Stimulated activated naive CD4-positive, alpha-beta T cell (primary cell): ENCODE results near the gene DCP1A.
A peak's percentile ranks its signal among the peaks of the same experiment; 100 is the strongest.
"Not testable (repeated sequence)": the region's sequence is repeated elsewhere in the genome, so short reads cannot be mapped to it uniquely, and the experiment has no call there.

Experiments used
- DNase-seq, 6 experiments: peaks; one replicate each; lab custom pipeline; 2025; lab: John Stamatoyannopoulos, UW

The DCP1A gene

GRCh38 chr3:53264718-53265117 lies 82.6 kb downstream of the DCP1A start:
- DNase-seq = no peak

- DNase-seq = no peak
These were observed 83.4 kb downstream of the DCP1A start for GRCh38 chr3:53263907-53264306.

DNA sequence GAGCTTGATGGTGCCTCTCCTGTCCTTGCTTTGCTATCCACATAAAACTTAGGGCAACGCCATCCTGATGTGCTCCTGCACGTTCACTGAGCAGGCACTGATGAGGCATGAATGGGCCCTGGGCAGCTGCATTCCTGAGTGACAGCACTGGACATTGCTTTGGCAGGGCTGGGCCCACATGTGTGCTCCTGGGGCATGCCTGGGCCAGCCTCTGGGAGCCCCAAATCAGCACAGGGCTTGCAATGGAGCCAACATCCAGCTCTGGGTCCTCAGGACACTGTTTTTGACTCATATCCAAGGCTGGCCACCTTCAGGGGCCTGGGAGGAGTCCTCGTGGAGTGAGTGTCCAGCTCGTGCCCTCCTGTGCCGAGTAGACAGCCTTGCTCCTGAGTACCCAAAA lies 85.6 kb downstream of the DCP1A start:
- DNase-seq = no peak

DNA sequence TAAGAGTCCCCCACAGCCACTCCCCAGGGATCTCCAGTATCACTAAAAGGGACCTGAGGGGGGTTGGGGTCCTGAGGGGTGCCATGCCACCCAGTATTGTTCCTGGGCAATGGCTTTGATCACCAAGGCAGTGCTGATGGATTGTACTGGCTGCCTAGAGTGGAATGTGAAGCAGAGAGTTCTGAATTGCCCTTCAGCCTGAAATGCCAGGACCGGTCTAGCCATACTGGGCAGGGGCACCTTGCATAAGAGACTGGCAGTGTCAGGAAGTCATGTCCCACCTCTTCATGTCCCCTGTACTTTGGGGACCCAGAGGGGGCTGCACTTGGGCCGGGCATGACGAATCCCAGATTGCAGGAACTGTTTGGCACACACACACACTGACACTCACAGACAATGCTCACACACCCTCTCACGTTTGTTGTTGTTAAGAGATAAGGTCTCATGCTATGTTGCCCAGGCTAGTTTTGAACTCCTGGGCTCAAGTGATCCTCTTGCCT lies 87.0 kb downstream of the DCP1A start:
- DNase-seq = no peak

- no peak for DNase-seq
These were observed 87.7 kb downstream of the DCP1A start for GRCh38 chr3:53259427-53260259.

- no peak for DNase-seq
These were observed 88.5 kb downstream of the DCP1A start for GRCh38 chr3:53258600-53259426.

DNA sequence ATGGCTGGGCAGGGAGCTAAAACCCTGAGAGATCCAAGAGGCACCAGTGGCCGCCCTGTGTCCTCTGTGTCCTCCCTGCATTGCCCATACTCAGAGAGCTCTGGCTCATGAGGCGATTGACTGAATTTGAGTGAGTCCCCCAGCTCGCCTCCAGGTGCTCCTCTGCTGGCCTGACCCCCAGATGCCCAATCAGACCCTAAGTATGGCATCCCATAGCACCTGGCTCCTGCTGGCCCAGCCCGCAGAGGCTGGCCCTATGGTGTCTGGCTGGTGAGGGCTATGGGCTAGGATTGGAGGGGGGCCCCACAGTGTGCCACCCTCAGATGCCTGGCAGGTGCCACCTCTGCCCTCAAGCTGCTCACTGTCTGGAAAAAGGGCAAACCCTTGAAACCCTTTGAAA lies 89.9 kb downstream of the DCP1A start:
- no peak for DNase-seq

- no peak for DNase-seq
These were observed 90.7 kb downstream of the DCP1A start for GRCh38 chr3:53256704-53257055.

DNA sequence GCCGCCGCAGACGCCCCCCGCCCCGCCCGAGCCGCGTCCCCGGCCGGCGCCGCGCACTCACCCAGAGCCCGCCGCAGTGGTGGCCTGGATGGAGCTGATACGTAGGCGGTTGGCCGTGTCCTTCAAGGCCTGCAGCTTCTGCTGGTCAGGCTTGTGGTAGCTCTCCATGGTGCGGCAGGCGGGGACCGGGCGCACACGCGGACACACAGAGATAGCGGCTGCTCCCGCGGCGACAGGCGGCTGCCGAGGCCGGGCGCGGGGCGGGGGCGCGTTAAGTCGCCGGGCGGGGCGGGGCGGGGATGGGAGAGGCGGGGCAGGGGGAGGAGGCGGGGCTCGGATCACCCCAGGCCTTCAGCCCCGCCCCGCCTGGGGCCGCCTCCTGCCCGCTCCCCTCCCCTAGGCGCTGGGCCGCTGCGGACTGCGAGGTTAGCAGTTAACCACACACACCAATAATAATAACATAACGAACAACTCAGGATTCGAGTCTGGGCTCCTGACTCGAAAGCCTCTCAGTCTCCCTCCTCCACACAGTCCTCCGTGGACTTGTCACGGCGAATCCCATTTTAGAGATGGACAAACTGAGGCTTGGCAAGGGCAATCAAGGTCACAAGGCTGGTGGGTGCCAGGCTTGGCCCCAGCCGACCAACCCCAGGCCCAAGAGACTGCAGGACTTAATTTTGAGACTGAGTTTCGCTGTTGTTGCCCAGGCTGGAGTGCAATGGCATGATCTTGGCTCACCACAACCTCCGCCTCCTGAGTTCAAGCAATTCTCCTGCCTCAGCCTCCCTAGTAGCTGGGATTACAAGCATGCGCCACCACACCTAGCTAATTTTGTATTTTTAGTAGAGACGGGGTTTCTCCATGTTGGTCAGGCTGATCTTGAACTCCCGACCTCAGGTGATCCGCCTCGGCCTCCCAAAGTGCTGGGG lies 91.3 kb downstream of the DCP1A start, which contains the start of gene TKT:
TKT (minus strand) TSS at position 248 of the 929 bp plus-strand sequence; CDS start at position 168, 80 bp downstream.
- peak; percentile 54 to 79 (median 76) for DNase-seq

DNA sequence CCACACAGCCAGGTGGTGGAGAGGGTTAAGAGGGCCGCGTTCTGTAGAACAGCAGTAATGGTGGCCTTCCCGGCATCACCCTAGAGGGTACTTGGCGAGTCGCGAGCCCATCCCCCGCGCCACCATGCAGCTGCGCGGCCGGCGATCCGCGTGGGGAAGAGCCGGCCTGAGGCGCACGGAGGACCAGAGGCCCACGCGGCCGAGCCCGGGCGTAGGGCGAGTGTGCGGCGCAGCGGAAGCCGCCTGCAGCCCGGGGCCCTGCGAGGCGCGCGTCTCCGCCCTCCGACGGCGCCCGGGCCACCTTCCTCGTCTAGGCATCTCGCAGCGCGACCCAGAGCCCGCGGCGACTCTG lies 91.9 kb downstream of the DCP1A start:
- peak in 5 of 6 experiments; percentile 28 to 65 (median 48) for DNase-seq

- DNase-seq = peak; percentile 6 to 65 (median 28)
These were observed 92.6 kb downstream of the DCP1A start for GRCh38 chr3:53254509-53255422.

- no peak for DNase-seq
These were observed 93.4 kb downstream of the DCP1A start for GRCh38 chr3:53253707-53254508.

- not testable (repeated sequence) for DNase-seq
These were observed 94.4 kb downstream of the DCP1A start for GRCh38 chr3:53252947-53253322.

DNA sequence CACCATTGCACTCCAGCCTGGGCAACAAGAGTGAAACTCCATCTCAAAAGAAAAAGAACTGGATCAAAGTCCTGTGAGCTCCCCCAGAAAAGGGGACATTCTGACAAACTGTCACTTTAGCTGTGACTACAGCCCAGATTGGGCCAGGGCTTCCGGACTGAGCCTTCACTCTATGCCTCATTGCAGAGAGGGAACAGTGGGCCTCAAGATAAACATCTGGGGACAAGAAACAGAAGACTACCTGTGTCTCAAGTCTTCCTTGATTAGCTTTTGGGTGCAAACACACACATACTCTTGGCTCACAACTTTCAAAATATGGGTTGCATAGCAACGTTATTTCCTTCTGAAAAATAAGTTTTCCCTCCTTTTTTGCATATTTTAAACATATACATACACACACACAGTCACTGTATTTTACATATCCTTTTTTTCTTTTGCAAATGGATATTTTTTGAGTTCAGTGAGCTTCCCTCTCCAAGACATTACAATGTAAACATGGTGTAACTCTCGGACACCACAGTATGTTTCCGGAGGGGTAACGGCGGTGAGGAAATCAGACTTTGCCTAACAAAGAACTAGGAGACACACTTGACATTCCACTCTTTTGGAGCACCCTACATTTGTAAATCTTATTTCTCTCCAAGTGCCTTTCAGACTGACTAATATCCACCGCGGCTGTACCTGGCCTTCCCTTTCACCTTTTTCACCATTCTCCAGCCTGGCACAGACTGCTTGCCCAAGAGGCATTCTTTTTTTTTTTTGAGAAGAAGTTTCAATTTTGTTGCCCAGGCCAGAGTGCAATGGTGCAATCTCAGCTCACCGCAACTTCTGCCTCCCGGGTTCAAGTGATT lies 95.0 kb downstream of the DCP1A start:
- DNase-seq = no peak

- DNase-seq = no peak
These were observed 96.3 kb downstream of the DCP1A start for GRCh38 chr3:53250881-53251605.

DNA sequence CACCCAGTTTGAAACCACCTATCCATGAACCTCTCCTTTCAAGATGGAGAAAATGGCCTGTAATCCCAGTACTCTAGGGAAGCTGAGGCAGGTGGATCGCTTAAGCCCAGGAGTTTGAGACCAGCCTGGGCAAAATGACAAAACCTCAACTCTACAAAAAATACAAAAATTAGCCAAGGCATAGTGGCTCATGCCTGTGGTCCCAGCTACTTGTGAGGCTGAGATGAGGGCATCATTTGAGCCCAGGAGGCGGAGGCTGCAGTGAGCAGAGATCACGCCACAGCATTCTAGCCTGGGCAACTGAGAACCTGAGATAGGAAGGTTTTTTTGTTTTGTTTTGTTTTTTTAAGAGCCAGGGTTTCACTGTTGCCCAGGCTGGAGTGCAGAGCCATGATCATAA lies 96.9 kb downstream of the DCP1A start:
- no peak for DNase-seq

GRCh38 chr3:53248161-53248560 lies 99.2 kb downstream of the DCP1A start:
- DNase-seq = no peak

DNA sequence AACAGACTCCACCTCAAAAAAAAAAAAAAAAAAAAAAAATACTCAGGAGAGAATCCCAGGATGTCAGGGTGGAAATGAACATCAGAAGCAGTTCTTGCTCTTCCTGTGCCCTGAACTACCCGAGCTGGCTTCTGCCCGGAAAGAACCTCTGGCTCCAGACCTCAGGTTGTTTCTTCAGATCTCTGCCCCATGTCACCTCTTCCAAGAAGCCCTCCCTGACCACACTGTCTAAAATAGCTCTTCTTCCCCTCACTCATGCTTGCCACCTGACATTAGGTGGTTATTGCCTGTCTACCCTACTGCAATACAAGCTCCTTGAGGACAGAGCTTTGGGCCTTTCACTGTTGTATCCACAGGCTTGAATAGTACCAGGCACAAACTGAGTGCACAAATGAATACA lies 99.7 kb downstream of the DCP1A start:
- DNase-seq = no peak
